ENCODE results near the gene SLC25A25.

Gene SLC25A25

GRCh38 chr9:128080206-128080605 lies 12.2 kb downstream of the SLC25A25 start:
- Histone ChIP-seq H3K27me3 (ENCODE audit: control insufficient read depth, insufficient read depth, low read length) (no peaks in the 10 kb centered on the region), H3K4me2 (ENCODE audit: low read length) (no peak overlapping the region), H3K9me3 (replicated peaks; ENCODE audit: low read length) (no peaks in the 10 kb centered on the region), H3K9ac (ENCODE audit: low read depth, low read length) (no peak overlapping the region), H3K4me1 (ENCODE audit: control insufficient read depth, insufficient read depth, low read length) (peaks cover 36% of the 10 kb centered on the region), H3K4me3 (ENCODE audit: low read length) (no peak overlapping the region), H3K36me3 (ENCODE audit: insufficient read depth, low read length) (no peaks in the 10 kb centered on the region)

- peak overlapping the region; percentile 42 for H3K4me2 ChIP-seq (ENCODE audit: low read length)
- no peak overlapping the region for H3K4me3 ChIP-seq (ENCODE audit: low read length)
- no peaks in the 10 kb centered on the region for H3K9me3 ChIP-seq (replicated peaks; ENCODE audit: low read length)
- no peaks in the 10 kb centered on the region for H3K27me3 ChIP-seq (ENCODE audit: control insufficient read depth, insufficient read depth, low read length)
- peak overlapping the region; percentile 55 for H3K9ac ChIP-seq (ENCODE audit: low read depth, low read length)
- H3K36me3 ChIP-seq (ENCODE audit: insufficient read depth, low read length): no peaks in the 10 kb centered on the region
- peaks cover 36% of the 10 kb centered on the region for H3K4me1 ChIP-seq (ENCODE audit: control insufficient read depth, insufficient read depth, low read length)
Measured at GRCh38 chr9:128081056-128081455, 13.0 kb downstream of the SLC25A25 start.

- peaks cover 36% of the 10 kb centered on the region for H3K4me1 ChIP-seq (ENCODE audit: control insufficient read depth, insufficient read depth, low read length)
- H3K9me3 ChIP-seq (replicated peaks; ENCODE audit: low read length): no peaks in the 10 kb centered on the region
- H3K9ac ChIP-seq (ENCODE audit: low read depth, low read length): no peak overlapping the region
- H3K36me3 ChIP-seq (ENCODE audit: insufficient read depth, low read length): no peaks in the 10 kb centered on the region
- H3K4me3 ChIP-seq (ENCODE audit: low read length): no peak overlapping the region
- no peaks in the 10 kb centered on the region for H3K27me3 ChIP-seq (ENCODE audit: control insufficient read depth, insufficient read depth, low read length)
- H3K4me2 ChIP-seq (ENCODE audit: low read length): no peak overlapping the region
Measured at GRCh38 chr9:128082151-128082550, 14.1 kb downstream of the SLC25A25 start.

DNA sequence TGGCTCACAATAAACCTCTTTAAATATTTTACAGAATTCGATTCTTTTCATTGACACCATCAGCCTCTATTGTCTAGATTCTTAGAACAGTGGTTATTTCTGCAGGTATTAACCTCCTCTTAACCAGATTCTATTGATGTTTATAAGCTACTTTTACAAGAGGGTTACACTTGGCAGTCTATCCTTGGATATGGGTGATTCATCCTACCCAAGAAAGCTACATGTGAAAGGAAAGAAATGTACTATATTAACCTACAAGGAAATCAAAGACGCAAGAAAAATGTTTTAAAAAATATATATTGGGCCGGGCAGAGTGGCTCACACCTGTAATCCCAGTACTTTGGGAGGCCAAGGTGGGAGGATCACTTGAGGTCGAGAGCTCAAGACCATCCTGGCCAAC lies 16.7 kb downstream of the SLC25A25 start:
- Histone ChIP-seq H3K36me3 (ENCODE audit: insufficient read depth, low read length) (no peaks in the 10 kb centered on the region), H3K4me3 (ENCODE audit: low read length) (no peak overlapping the region), H3K9me3 (replicated peaks; ENCODE audit: low read length) (no peaks in the 10 kb centered on the region), H3K27me3 (ENCODE audit: control insufficient read depth, insufficient read depth, low read length) (no peaks in the 10 kb centered on the region), H3K4me1 (ENCODE audit: control insufficient read depth, insufficient read depth, low read length) (peaks cover 23% of the 10 kb centered on the region), H3K4me2 (ENCODE audit: low read length) (no peak overlapping the region), H3K9ac (ENCODE audit: low read depth, low read length) (no peak overlapping the region)

GRCh38 chr9:128085943-128086342 lies 17.9 kb downstream of the SLC25A25 start:
- Histone ChIP-seq H3K4me3 (ENCODE audit: low read length) (no peak overlapping the region), H3K4me1 (ENCODE audit: control insufficient read depth, insufficient read depth, low read length) (peaks cover 19% of the 10 kb centered on the region), H3K27me3 (ENCODE audit: control insufficient read depth, insufficient read depth, low read length) (no peaks in the 10 kb centered on the region), H3K4me2 (ENCODE audit: low read length) (no peak overlapping the region), H3K9ac (ENCODE audit: low read depth, low read length) (no peak overlapping the region), H3K9me3 (replicated peaks; ENCODE audit: low read length) (no peaks in the 10 kb centered on the region), H3K36me3 (ENCODE audit: insufficient read depth, low read length) (no peaks in the 10 kb centered on the region)

DNA sequence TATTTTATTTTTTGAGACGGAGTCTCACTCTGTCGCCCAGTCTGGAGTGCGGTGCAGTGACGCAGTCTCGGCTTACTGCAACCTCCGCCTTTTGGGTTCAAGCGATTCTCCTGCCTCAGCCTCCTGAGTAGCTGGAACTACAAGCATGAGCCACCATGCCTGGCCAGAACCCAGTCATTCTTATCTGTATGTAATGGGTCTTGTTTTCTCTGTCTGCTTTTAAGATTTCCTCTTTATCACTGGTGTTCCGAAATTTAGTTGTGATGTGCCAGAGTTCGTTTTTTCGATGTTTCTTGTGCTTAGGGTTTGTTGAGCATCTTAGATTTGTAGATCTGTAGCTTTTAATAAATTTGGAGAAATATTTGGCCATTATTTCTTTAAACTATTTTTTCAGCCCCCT lies 19.2 kb downstream of the SLC25A25 start:
- no peak overlapping the region for H3K4me2 ChIP-seq (ENCODE audit: low read length)
- H3K9ac ChIP-seq (ENCODE audit: low read depth, low read length): no peak overlapping the region
- H3K4me1 ChIP-seq (ENCODE audit: control insufficient read depth, insufficient read depth, low read length): peaks cover 17% of the 10 kb centered on the region
- no peaks in the 10 kb centered on the region for H3K36me3 ChIP-seq (ENCODE audit: insufficient read depth, low read length)
- no peaks in the 10 kb centered on the region for H3K9me3 ChIP-seq (replicated peaks; ENCODE audit: low read length)
- no peak overlapping the region for H3K4me3 ChIP-seq (ENCODE audit: low read length)
- no peaks in the 10 kb centered on the region for H3K27me3 ChIP-seq (ENCODE audit: control insufficient read depth, insufficient read depth, low read length)

- Histone ChIP-seq H3K36me3 (ENCODE audit: insufficient read depth, low read length) (no peaks in the 10 kb centered on the region), H3K9ac (ENCODE audit: low read depth, low read length) (no peak overlapping the region), H3K27me3 (ENCODE audit: control insufficient read depth, insufficient read depth, low read length) (no peaks in the 10 kb centered on the region), H3K4me2 (ENCODE audit: low read length) (no peak overlapping the region), H3K4me1 (ENCODE audit: control insufficient read depth, insufficient read depth, low read length) (peaks cover 26% of the 10 kb centered on the region), H3K9me3 (replicated peaks; ENCODE audit: low read length) (no peaks in the 10 kb centered on the region), H3K4me3 (ENCODE audit: low read length) (no peak overlapping the region)
Measured at GRCh38 chr9:128088253-128088945, 20.4 kb downstream of the SLC25A25 start.

DNA sequence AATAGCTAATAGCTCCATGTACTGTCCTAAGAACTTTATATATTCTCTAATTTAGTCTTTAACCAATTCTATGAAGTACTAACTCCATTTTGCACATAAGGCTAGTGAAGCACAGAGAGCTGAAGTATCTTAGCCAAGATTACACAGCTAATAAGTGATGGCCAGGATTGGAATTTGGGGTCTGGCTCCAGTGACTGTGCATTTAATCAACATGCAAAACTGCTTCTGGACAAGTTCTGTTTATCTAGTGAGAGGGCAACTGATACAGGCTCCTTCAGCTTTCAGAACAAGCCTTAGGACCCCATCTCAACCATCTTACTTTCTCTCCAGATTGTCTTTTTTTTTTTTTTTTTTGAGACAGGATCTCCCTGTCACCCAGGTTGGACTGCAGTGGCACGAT lies 21.3 kb downstream of the SLC25A25 start:
- no peak overlapping the region for H3K9ac ChIP-seq (ENCODE audit: low read depth, low read length)
- no peaks in the 10 kb centered on the region for H3K36me3 ChIP-seq (ENCODE audit: insufficient read depth, low read length)
- H3K9me3 ChIP-seq (replicated peaks; ENCODE audit: low read length): no peaks in the 10 kb centered on the region
- peaks cover 34% of the 10 kb centered on the region for H3K4me1 ChIP-seq (ENCODE audit: control insufficient read depth, insufficient read depth, low read length)
- no peak overlapping the region for H3K4me3 ChIP-seq (ENCODE audit: low read length)
- H3K4me2 ChIP-seq (ENCODE audit: low read length): no peak overlapping the region
- H3K27me3 ChIP-seq (ENCODE audit: control insufficient read depth, insufficient read depth, low read length): no peaks in the 10 kb centered on the region

- Histone ChIP-seq H3K27me3 (ENCODE audit: control insufficient read depth, insufficient read depth, low read length) (no peaks in the 10 kb centered on the region), H3K4me3 (ENCODE audit: low read length) (peak overlapping the region; percentile 68), H3K4me2 (ENCODE audit: low read length) (peak overlapping the region; percentile 87), H3K9ac (ENCODE audit: low read depth, low read length) (peak overlapping the region; percentile 82), H3K36me3 (ENCODE audit: insufficient read depth, low read length) (no peaks in the 10 kb centered on the region), H3K9me3 (replicated peaks; ENCODE audit: low read length) (no peaks in the 10 kb centered on the region), H3K4me1 (ENCODE audit: control insufficient read depth, insufficient read depth, low read length) (peaks cover 43% of the 10 kb centered on the region)
Measured at GRCh38 chr9:128091144-128091543, 23.1 kb downstream of the SLC25A25 start.

DNA sequence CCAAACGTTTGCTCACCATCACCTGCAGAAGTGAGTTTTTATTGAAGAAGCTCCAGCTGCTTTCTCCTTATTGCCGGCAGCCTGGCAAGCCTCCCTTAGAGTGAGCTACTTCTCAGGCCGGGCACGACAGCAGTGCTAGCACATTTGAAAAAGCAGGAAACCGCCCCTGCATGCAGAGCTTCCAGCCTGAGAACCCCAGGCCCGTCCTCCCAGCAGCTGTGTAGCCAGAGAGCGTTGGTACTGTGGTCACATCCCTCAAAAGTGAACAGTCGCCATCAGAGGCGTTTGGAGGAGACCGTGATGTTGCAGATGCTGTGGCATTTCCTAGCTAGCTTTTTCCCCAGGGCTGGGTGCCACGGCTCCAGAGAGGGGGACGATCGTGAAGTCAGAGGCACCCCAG lies 23.5 kb downstream of the SLC25A25 start:
- no peaks in the 10 kb centered on the region for H3K27me3 ChIP-seq (ENCODE audit: control insufficient read depth, insufficient read depth, low read length)
- no peaks in the 10 kb centered on the region for H3K36me3 ChIP-seq (ENCODE audit: insufficient read depth, low read length)
- H3K9me3 ChIP-seq (replicated peaks; ENCODE audit: low read length): no peaks in the 10 kb centered on the region
- H3K4me1 ChIP-seq (ENCODE audit: control insufficient read depth, insufficient read depth, low read length): peaks cover 43% of the 10 kb centered on the region
- peak overlapping the region; percentile 82 for H3K9ac ChIP-seq (ENCODE audit: low read depth, low read length)
- peak overlapping the region; percentile 68 for H3K4me3 ChIP-seq (ENCODE audit: low read length)
- H3K4me2 ChIP-seq (ENCODE audit: low read length): peak overlapping the region; percentile 87

DNA sequence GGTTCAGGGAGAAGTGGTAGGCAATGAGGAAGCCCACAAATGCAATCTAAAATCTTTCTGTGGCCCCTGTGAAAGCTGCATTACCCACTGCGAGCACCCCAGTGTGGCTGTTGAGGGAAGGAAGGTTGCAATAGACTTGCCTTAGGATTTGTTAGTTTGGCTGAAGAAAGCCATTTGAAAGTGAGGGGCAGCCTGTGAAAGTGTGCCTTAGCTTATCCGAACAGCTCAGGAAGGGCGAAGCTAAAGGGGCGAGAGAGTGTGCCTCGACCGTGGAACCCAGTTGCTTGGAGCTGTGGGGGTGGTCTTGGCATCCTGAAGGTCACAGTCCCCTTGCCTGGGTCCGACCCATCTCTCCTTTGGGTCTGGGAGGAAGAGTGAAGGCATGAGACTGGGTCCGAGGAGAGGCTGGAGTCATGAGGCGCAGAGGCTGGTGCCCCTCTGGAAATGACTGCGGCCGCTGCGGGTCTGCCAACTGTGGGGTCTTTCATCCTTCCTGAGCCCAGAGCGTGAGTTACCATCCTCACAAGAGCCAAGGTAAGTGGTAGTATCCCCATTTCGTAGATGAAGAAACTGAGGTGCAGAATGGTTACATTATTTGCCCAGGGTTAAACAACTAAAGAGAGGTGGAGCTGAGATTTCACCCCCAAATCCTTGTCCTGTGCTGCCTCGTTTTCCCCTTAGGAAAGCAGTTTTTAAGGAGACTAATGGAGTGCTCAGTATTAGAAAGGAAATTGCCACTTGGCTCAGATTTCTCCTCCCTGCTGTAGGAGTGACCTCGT lies 24.4 kb downstream of the SLC25A25 start:
- H3K4me2 ChIP-seq (ENCODE audit: low read length): peak overlapping the region; percentile 87
- H3K36me3 ChIP-seq (ENCODE audit: insufficient read depth, low read length): no peaks in the 10 kb centered on the region
- H3K27me3 ChIP-seq (ENCODE audit: control insufficient read depth, insufficient read depth, low read length): no peaks in the 10 kb centered on the region
- H3K9me3 ChIP-seq (replicated peaks; ENCODE audit: low read length): no peaks in the 10 kb centered on the region
- peaks cover 46% of the 10 kb centered on the region for H3K4me1 ChIP-seq (ENCODE audit: control insufficient read depth, insufficient read depth, low read length)
- H3K9ac ChIP-seq (ENCODE audit: low read depth, low read length): peak overlapping the region; percentile 82
- peak overlapping the region; percentile 68 for H3K4me3 ChIP-seq (ENCODE audit: low read length)

DNA sequence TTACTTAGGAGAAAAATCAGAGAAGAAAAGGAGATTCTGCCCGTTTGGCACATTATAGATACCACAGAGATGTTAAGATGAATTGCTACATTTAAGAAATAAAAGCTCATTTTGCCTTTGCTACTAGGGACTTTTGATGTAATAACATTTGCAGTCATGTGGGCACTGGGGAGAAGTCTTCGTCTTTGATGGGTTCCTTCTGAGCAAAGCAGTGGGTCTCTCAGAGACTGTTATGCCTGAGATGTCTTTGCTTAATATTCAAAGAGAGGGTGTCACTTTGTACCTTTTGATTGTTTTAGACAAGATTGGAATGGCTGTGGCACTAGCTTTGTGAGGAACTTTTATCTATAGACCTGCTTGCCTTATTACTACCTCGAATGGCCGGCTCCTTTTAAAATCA lies 25.0 kb downstream of the SLC25A25 start:
- Histone ChIP-seq H3K4me2 (ENCODE audit: low read length) (peak overlapping the region; percentile 87), H3K4me1 (ENCODE audit: control insufficient read depth, insufficient read depth, low read length) (peaks cover 53% of the 10 kb centered on the region), H3K36me3 (ENCODE audit: insufficient read depth, low read length) (no peaks in the 10 kb centered on the region), H3K27me3 (ENCODE audit: control insufficient read depth, insufficient read depth, low read length) (no peaks in the 10 kb centered on the region), H3K9ac (ENCODE audit: low read depth, low read length) (peak overlapping the region; percentile 82), H3K4me3 (ENCODE audit: low read length) (peak overlapping the region; percentile 68), H3K9me3 (replicated peaks; ENCODE audit: low read length) (no peaks in the 10 kb centered on the region)
